Calu3 (cell line): Measurements from ENCODE around the gene CEP250. TPM values are rescaled to one million over a fixed set of nuclear protein-coding genes. Genes with fewer than 3 reads are reported as not detected.
A peak's percentile ranks its signal among the peaks of the same experiment; 100 is the strongest.

ENCODE experiments used
- BruUV-seq: library from RNA; stranded (reverse); fragments of 400-500 nt; replicated peaks from 2 replicates; lab custom pipeline; 2021; lab: Mats Ljungman, UMichigan
- CTCF ChIA-PET: fragments of 300-600 bp; sonication (Branson Sonifier 250); formaldehyde crosslinking; loops from one replicate; lab custom pipeline; 2022; ENCODE audit warnings: antibody characterized with exemption; lab: Charles Lee
- DNase-seq: peaks from one replicate; pipeline ENCODE4 v3.0.0; 2022
- H3K27ac Mint-ChIP-seq: one replicate; pipeline ENCODE4 v1.8.0; 2022; ENCODE audit warnings: mixed read lengths; ENCODE audit not compliant: unreplicated experiment
- H3K27me3 Mint-ChIP-seq: one replicate; pipeline ENCODE4 v1.8.0; 2022; ENCODE audit warnings: mixed read lengths; ENCODE audit not compliant: unreplicated experiment
- H3K36me3 Mint-ChIP-seq: one replicate; pipeline ENCODE4 v1.8.0; 2022; ENCODE audit warnings: mild to moderate bottlenecking, moderate library complexity, mixed read lengths; ENCODE audit not compliant: insufficient read depth, unreplicated experiment
- H3K4me1 Mint-ChIP-seq: one replicate; pipeline ENCODE4 v1.8.0; 2022; ENCODE audit warnings: mild to moderate bottlenecking, low read depth, mixed read lengths; ENCODE audit not compliant: unreplicated experiment
- H3K4me3 Mint-ChIP-seq: one replicate; pipeline ENCODE4 v1.8.0; 2022; ENCODE audit warnings: mild to moderate bottlenecking, low read depth, moderate library complexity, mixed read lengths; ENCODE audit not compliant: unreplicated experiment
- H3K9me3 Mint-ChIP-seq: one replicate; pipeline ENCODE4 v1.8.0; 2022; ENCODE audit warnings: low read depth, mixed read lengths; ENCODE audit not compliant: unreplicated experiment
- intact Hi-C: fragments of 100-400 bp; cut with micrococcal nuclease; formaldehyde crosslinking; loops from one replicate; pipeline ENCODE4 v1.10.0; 2022; ENCODE audit not compliant: unreplicated experiment
- total RNA-seq: library from RNA; stranded (reverse); gene quantifications from 2 replicates; pipeline ENCODE4 v1.2.3, GENCODE V29; 2022
- TF ChIP-seq, protein P1 (sequence below): fragments of 200-600 bp; IDR thresholded peaks from one replicate; pipeline ENCODE4 v1.8.0; 2022; ENCODE audit warnings: antibody characterized with exemption; ENCODE audit not compliant: unreplicated experiment

The CEP250 gene
- total RNA-seq, 1 experiment from 2014 or later: 61.0 TPM

DNA sequence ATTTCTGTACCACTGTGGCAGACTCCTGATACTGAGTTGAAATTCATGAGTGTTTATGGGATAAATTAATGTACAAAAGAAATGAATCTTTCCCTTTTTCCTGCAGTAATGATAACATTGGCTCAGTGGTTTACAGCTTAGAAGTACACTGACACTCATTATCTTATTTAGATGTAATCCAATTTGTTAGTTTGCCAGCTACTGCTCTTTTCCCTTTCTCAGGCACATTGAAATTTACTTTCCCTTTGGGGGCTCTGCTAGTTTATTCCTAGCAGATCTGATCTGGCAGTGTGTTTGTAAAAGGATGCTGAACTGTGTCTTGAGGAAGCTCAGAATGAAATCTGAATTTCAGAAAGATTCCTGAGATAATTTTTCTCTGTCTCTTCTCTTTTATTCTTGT lies 3.0 kb downstream of the CEP250 start:
- Mint-ChIP-seq H3K27ac (no peak overlapping the region), H3K27me3 (no peaks in the 10 kb centered on the region), H3K4me1 (peaks cover 18% of the 10 kb centered on the region), H3K9me3 (no peaks in the 10 kb centered on the region), H3K36me3 (peaks cover 32% of the 10 kb centered on the region), H3K4me3 (no peak overlapping the region)
- CTCF ChIA-PET: interaction anchor here (0.5 to 1.9 kb wide), 3 partner anchors 8 to 157 kb away, joined by 4 to 7 read pairs (median 5); partner anchors contain the start of gene SPAG4
- BruUV-seq: no TSS peak
- no peak for DNase-seq
- intact Hi-C loops: no loop called here
- TF ChIP-seq, protein P1, sequence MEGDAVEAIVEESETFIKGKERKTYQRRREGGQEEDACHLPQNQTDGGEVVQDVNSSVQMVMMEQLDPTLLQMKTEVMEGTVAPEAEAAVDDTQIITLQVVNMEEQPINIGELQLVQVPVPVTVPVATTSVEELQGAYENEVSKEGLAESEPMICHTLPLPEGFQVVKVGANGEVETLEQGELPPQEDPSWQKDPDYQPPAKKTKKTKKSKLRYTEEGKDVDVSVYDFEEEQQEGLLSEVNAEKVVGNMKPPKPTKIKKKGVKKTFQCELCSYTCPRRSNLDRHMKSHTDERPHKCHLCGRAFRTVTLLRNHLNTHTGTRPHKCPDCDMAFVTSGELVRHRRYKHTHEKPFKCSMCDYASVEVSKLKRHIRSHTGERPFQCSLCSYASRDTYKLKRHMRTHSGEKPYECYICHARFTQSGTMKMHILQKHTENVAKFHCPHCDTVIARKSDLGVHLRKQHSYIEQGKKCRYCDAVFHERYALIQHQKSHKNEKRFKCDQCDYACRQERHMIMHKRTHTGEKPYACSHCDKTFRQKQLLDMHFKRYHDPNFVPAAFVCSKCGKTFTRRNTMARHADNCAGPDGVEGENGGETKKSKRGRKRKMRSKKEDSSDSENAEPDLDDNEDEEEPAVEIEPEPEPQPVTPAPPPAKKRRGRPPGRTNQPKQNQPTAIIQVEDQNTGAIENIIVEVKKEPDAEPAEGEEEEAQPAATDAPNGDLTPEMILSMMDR: no peak

DNA sequence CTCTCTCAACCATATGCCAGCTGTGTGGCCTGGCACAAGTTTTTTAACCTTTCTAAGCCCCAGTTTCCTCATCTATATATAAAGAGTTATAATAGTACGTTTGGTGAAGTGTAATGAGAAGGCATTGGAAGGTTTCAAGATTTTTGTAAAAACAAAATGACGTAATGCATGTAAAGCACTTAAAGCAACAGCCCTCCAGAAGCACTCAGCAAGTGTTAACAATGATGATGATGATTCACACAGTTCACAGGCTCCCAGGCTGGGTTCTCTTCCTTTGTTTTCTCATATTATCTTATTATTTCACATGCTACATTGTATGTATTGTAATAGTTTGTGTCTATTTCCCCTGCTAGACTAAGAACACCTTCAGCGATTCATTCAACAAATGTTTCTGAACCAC lies 6.2 kb downstream of the CEP250 start:
- peaks cover 4% of the 10 kb centered on the region for H3K36me3 Mint-ChIP-seq

DNA sequence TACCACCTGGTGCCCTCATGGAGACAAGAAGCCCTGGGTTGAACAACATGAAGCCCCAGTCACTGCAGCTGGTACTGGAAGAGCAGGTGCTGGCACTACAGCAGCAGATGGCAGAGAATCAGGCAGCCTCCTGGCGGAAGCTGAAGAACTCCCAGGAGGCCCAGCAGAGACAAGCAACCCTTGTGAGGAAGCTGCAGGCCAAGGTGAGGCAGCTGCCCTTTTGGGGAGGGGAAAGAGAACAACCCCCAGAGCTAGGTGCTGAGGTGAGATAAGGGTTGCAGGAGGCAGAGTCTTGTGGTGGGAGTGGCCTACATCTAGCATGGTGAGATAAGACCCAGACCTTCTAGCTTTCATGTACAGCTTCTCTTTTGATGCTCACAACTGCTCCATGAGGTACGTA lies 7.0 kb downstream of the CEP250 start:
- H3K27ac Mint-ChIP-seq: no peak overlapping the region
- no peak for DNase-seq
- no peaks in the 10 kb centered on the region for H3K9me3 Mint-ChIP-seq
- intact Hi-C loops: no loop called here
- TF ChIP-seq, protein P1: no peak
- no TSS peak for BruUV-seq
- peaks cover 4% of the 10 kb centered on the region for H3K36me3 Mint-ChIP-seq
- H3K4me1 Mint-ChIP-seq: peaks cover 12% of the 10 kb centered on the region
- CTCF ChIA-PET: interaction anchor here (0.6 to 1.1 kb wide), 3 partner anchors 49 to 284 kb away, joined by 3 to 9 read pairs (median 9); no protein-coding TSS in a partner anchor
- H3K27me3 Mint-ChIP-seq: no peaks in the 10 kb centered on the region
- H3K4me3 Mint-ChIP-seq: no peak overlapping the region

More for the DNA sequence above, 6.2 kb downstream of the CEP250 start:
- H3K27me3 Mint-ChIP-seq: no peaks in the 10 kb centered on the region
- intact Hi-C loops: no loop called here
- no TSS peak for BruUV-seq
- peaks cover 11% of the 10 kb centered on the region for H3K4me1 Mint-ChIP-seq
- TF ChIP-seq, protein P1: no peak
- H3K27ac Mint-ChIP-seq: no peak overlapping the region
- H3K9me3 Mint-ChIP-seq: no peaks in the 10 kb centered on the region
- CTCF ChIA-PET: no interaction called here
- H3K4me3 Mint-ChIP-seq: no peak overlapping the region
- no peak for DNase-seq

DNA sequence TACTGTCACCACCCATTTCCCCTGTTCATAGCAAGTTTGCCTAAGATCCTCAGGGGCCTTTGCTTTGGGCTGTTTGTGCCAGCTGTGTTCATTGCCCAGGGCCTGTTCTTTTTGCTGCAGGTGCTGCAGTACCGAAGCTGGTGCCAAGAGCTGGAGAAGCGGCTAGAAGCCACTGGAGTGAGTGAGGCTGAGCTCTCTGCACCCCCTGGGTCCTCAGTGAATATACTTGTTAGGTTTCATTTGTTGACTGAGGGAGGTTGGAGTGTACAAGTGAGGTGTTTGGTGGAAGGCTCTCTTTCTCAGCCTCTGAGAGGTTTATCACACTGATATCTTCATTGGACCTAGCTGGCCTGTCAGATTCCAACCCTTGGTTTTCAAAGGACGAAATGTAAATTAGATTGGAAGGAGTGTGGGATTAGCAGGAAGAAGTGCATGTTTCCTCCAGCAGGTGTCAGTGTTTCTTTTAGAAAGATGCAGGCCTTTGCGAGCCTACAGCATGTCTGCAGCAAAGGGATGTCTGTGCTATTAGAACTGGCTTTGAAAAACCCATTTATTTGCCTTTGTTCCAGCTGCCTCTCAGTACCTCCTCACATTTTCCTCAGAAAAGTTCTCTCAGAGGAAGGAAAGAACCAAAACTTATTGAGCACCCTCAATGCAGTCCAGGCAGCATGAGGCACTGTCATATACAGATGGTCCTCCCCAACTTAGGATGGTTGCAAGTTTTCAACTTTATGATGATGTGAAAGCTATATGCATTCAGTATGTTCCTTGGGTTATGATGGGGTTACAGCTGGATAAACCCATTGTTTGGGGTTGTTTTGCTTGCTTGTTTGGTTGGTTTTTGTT lies 8.3 kb downstream of the CEP250 start:
- no TSS peak for BruUV-seq
- intact Hi-C loops: no loop called here
- peak; percentile 78 for DNase-seq
- CTCF ChIA-PET: interaction anchor here (0.9 to 1.7 kb wide), 3 partner anchors 9 to 491 kb away, joined by 3 to 9 read pairs (median 4); partner anchors contain the start of genes CEP250 and SCAND1
- Mint-ChIP-seq H3K9me3 (no peaks in the 10 kb centered on the region), H3K27ac (no peak overlapping the region), H3K4me3 (no peak overlapping the region), H3K4me1 (peaks cover 25% of the 10 kb centered on the region), H3K36me3 (peaks cover 15% of the 10 kb centered on the region), H3K27me3 (no peaks in the 10 kb centered on the region)
- TF ChIP-seq, protein P1: peak; percentile 73
